HG03066 (cell line): ENCODE data around the gene AGAP3.
A peak's percentile ranks its signal among the peaks of the same experiment; 100 is the strongest.

Experiments used
- ATAC-seq: cut with Tn5 transposase; IDR thresholded peaks from one replicate; pipeline ENCODE4 v1.9.1; 2021; ENCODE audit warnings: low read depth; ENCODE audit not compliant: unreplicated experiment

AGAP3 gene

GRCh38 chr7:151121380-151122170, 35.3 kb downstream of the AGAP3 start:
- no peak for ATAC-seq

- ATAC-seq = no peak
Measured at GRCh38 chr7:151122276-151122675, 36.0 kb downstream of the AGAP3 start.

DNA sequence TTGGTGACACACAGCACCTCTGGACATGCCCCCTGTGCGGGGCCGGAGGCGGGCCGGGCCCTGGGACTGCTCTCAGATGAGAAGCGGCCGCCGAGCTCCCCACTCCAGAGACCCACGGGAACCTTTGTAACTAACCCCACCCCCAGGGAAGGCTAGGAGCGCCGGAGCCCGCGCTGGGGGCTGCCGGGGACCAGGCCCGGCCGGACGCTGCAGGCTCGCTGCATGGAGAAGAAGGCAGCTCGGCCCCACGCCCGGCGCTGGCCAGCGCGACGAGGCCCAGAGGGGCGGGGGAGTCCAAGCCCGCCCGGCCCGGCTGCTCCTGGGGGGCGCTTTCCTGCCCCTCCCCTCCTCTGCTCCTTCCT, 36.5 kb downstream of the AGAP3 start:
- no peak for ATAC-seq

DNA sequence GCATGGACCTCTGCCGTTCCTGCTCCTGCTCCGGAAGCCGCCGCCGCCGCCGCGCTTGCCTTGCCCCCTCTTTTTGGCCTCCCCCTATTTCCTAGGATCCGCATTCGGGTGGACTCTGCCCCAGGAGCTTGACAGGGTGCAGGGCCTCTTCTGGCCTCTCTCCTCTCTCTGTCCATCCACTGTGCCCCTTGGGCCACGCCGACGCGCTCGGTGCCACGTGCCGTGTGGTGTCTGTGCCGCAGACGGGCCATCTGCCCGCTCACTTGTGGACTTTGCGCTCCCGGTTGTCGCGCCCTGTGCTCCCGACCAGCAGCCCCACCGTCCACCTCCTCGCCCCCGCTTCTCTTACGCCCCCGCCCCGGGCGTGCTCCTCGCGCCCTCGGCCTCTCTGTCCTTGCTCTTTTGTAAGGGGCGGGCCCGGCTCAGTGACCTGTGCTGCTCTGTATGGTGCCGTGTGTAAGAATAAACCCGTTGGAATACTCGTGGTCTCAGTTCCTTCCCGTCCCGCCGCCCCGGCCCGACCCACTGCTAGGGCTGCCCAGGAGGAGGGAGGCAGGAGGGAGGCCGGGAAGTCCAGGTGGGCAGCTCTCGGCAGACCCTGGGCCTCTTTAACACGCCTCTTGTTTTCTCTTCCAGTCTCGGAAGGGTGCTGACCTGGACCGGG, 37.0 kb downstream of the AGAP3 start:
- no peak for ATAC-seq

DNA sequence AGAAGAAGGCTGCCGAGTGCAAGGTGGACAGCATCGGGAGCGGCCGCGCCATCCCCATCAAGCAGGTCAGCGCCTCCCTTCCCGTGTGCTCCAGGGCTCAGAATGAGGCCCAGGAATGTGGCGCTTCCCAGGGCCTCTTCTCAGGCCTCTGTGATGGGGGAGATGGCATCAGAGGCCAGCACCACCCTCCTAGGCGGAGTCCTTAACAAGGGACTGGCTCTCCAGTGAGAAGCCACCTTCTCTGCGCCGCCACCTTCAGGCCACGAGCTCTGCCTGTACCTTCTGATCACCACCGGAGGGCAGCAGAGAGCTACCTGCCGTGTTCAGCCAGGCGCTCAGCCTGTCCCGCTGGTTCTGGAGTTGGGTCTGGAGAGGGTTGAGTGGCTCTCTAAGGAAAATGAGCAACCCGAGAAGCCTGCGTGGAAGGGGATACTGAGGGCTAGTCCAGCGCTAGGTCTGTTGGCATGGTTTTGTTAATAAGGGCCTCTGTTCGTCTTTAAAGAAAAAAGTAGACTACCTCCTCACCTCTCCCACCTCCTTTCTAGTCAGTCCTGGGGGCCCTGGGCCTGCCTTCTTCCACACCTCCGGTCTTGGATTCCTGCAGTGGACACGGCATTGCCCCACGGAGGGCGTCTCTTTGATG, 37.7 kb downstream of the AGAP3 start:
- ATAC-seq = peak; percentile 92

- ATAC-seq = no peak
Measured at GRCh38 chr7:151124481-151124880, 38.2 kb downstream of the AGAP3 start.

DNA sequence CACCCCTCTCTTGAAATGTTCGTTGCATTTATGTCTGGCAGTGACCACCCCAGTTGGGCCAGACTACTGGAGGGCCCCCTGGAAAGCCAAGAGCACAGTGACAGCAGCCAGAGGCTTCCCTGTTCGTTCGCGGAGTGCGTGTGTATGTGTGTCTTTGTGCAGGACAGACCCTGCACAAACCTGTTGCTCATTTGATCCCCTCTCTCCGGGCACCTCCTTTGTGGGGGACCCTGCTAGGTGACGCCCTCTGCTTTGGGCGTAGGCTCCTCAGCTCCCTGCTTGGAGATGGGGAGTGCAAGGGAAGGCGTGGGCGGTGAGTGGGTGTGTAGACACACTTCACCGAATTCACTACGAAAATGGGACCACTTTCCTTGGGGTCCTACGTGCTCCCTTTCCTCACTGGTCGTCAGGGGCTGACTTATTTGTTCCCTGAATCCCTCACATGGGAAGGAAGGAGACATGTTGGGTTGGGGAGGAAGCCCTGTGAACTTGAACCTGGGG, 38.7 kb downstream of the AGAP3 start:
- ATAC-seq = no peak

GRCh38 chr7:151125470-151125845, 39.2 kb downstream of the AGAP3 start:
- ATAC-seq = no peak

DNA sequence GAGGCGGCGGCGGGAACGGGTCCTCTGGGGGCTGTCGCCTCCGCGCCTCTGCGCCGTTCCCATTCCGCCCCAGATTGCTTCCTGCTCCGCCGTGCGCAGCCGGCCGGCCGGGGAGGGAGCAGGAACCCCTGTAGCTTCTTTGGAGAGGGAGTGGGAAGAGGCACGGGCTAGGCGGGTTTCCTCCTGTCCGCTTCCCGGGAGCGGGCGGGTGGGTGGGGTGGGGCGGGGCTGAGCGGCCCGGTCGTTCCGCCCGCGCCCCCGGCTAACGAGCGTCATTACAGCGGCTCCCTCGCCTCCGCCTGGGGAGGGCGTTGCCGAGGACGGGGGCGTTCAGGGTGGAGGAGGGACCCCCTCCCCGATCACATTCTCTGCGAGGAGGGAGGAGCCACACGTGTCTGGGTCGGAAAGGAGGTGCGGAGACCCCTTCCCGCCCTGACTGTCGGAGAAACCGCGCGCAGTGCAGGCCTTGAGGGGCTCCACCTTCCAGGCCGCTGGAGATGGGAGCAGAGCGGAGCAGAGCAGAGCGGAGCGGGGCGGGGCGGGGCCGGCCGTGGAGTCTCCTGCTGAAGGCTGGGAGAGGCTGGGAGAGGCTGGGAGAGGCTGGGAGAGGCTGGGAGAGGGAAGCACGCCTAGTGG, 39.7 kb downstream of the AGAP3 start:
- ATAC-seq = no peak

DNA sequence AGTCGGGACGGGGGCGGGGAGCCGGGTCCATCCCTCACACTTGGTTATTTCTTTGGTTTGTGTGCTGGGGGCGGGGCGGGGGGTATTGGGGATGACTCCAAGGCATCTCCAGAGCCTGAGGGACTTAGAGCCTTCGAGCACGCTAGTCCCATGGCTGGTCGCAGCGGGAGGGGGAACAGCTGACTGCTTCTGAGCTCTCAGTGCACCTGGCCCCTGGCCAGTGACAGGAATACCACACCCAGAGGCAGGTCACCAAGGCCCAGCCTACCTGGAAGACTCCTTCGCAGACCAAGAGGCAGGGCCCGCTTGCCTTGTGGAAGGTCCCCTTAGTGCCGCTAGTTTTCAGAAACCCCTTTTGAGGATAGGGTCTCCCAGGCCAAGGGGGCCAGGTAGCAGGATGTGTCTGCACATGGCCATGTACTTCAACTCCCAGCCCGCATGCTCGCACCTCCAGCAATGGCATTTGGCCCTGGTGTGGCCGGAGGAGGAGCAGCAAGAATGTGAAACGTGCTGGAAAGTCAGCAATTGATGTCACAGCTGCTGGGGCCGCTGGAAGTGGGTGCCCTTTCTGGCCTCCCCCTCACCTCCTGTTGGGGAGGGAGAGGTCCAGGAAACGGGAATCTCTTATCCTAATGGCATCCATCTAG, 40.3 kb downstream of the AGAP3 start:
- ATAC-seq = no peak

GRCh38 chr7:151128144-151128543, 41.9 kb downstream of the AGAP3 start:
- ATAC-seq = no peak

- ATAC-seq = no peak
Measured at GRCh38 chr7:151128716-151129115, 42.4 kb downstream of the AGAP3 start.

DNA sequence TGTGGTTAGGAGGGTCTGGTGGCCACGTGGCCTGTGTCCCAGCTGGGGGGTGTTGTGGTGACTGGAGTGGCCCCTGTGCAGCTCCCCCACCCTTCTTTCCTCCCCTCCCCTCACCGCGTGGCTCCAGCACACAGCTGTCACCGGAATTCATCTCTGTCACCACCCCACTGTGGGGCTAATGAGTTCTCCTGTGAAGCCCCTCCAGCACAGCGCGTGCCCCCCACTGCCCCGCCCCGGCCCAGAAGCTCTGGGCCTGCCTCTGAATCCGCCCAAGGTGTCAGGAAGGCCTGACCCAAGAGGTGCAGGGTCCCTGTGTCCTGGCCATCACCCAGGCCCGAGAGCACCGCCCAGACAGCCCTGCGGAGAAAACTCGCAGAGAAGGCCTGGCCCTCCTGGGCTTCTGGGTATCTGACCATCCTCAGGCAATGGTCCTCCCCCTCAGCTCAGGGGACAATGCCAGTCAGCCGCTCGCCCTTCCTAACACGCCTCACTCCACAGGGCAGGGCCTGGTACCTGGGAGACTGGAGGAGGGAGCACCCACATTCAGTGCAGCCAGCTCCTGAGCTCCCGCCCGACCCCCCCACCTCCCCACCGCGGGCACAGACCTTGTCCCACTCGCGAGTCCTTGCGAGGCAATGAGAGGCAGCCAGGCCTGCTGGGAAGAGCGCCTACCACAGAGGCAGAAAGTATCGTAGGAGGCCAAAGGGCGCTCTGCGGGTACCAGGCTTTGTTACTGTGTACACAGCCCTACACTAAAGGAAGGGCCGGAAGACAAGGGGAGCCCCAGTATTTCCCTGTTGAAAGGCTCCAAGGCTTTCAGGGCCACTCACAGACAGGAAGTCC, 43.1 kb downstream of the AGAP3 start:
- no peak for ATAC-seq

GRCh38 chr7:151129960-151130591, 43.8 kb downstream of the AGAP3 start:
- ATAC-seq = no peak

DNA sequence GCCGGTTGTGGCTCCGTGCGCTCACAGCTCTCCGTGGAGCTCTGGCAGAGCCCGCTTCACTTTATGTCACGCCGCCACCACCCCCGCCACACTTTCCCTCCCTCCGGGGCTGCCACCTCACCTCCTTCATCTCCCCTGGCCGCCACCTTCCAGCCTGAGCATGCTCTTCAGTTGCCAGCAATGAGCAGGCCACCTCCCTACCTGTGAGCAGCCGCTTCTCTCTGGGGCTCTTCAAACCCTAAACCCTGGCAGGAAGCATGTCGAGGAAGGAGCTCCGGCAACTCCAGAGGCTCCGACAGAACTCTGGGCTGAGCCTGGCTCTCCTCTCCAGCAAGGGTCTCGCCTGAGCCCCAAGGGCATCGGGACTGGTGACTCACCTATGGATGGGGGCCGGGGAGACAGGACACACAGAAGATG, 44.5 kb downstream of the AGAP3 start:
- no peak for ATAC-seq

- no peak for ATAC-seq
Measured at GRCh38 chr7:151131224-151131591, 44.9 kb downstream of the AGAP3 start.

DNA sequence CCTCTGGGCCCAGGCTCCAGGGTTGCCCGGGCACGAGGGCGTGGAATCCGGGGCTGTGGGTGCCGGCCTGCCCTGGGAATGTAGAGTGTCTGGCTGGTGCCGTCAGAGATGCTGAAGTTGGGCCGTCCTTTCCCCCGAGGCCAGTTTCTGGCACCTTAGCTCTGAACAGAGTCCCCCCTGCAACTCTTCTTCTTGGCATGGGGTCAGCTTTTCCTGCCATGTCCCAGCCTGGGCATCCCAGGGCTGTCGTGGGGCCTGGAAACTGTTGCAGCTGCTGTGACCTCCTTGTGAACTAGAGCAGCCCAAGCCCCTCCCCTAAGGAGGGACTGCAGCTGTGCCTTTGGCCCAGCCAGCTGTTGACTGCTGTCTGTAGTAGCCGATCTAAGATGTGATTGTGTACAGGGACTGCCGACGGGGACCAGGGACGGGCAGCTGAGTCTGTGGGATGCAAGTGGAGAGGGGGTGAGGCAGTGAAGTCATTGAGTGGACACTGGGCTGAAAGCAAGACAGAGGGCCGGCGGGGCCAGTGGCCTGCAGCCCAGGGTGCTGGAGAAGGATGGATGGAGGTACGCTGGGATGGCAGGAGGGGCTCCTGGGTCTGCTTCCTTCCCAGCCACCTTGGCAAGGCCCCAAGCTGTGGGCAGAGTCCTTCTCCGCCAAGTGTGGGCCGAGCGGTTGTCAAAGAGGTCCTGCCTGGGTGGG, 45.5 kb downstream of the AGAP3 start:
- no peak for ATAC-seq

GRCh38 chr7:151132461-151133205, 46.4 kb downstream of the AGAP3 start:
- no peak for ATAC-seq
